GM12878 (cell line): Measurements from ENCODE around the gene ARHGEF26. TPM values are rescaled to one million over a fixed set of nuclear protein-coding genes. Genes with fewer than 3 reads are reported as not detected.

Experiments used
- ATAC-seq: fragments of 200-7000 bp; cut with Tn5 transposase; 3 replicates; pipeline ENCODE4 v1.9.1; 2020; ENCODE audit warnings: mild to moderate bottlenecking, moderate library complexity
- BruUV-seq: library from RNA; stranded (reverse); fragments of 400-500 nt; replicated peaks from 2 replicates; lab custom pipeline; 2021; lab: Mats Ljungman, UMichigan
- CTCF ChIA-PET: fragments of 300-600 bp; sonication (Branson Sonifier 250); formaldehyde crosslinking; extraction: SDS; loops from one replicate; lab custom pipeline; 2021; ENCODE audit warnings: inconsistent platforms; lab: Yijun Ruan, JAX
- POLR2A ChIA-PET: fragments of 350-600 bp; formaldehyde crosslinking; extraction: SDS; loops from one replicate; lab custom pipeline; 2021; ENCODE audit warnings: inconsistent platforms; lab: Charles Lee
- RAD21 ChIA-PET: fragments of 300-600 bp; sonication (Branson Sonifier 250); formaldehyde crosslinking; loops from one replicate; lab custom pipeline; 2023; ENCODE audit warnings: antibody characterized with exemption; ENCODE audit not compliant: unreplicated experiment; lab: Charles Lee
- SMC1A ChIA-PET: fragments of 300-600 bp; sonication (Branson Sonifier 250); formaldehyde crosslinking; loops from one replicate; lab custom pipeline; 2023; ENCODE audit not compliant: unreplicated experiment, uncharacterized antibody; lab: Charles Lee
- DNase-seq: peaks from one replicate; pipeline ENCODE4 v3.0.0-alpha.2; 2011; ENCODE audit warnings: low read depth, low spot score
- FAIRE-seq: peaks from 3 replicates; lab custom pipeline; 2011; peaks lifted over from hg19 to GRCh38; lab: Jason Lieb, UNC
- H2AFZ ChIP-seq: 2 replicates; pipeline ENCODE4 v1.6.0; 2011; ENCODE audit warnings: low read depth, low read length, control low read depth; ENCODE audit not compliant: control insufficient read depth
- H3K27ac ChIP-seq: 2 replicates; pipeline ENCODE4 v1.5.1; 2011; ENCODE audit warnings: control low read depth; ENCODE audit not compliant: control insufficient read depth, insufficient read depth
- H3K27me3 ChIP-seq, 2 experiments: replicated peaks in 1 of 2; 2 replicates each; pipeline versions ENCODE4 v1.6.0 to v1.6.1; 2011; ENCODE audit warnings: low read length in 1 of 2; ENCODE audit not compliant: control insufficient read depth in 2 of 2, insufficient read depth in 2 of 2
- H3K36me3 ChIP-seq, 2 experiments: 2 replicates each; pipeline ENCODE4 v1.5.1; 2011; ENCODE audit warnings: low read length in 1 of 2; ENCODE audit not compliant: control insufficient read depth in 2 of 2, insufficient read depth in 2 of 2
- H3K4me1 ChIP-seq: 2 replicates; pipeline ENCODE4 v1.6.1; 2011; ENCODE audit warnings: mild to moderate bottlenecking, low read length, moderate library complexity, mixed read lengths; ENCODE audit not compliant: control insufficient read depth, insufficient read depth
- H3K4me2 ChIP-seq: 2 replicates; pipeline ENCODE4 v1.6.0; 2011; ENCODE audit warnings: control low read depth; ENCODE audit not compliant: control insufficient read depth, insufficient read depth
- H3K4me3 ChIP-seq: fragments of 200-600 bp; sonication (generic); 2 replicates; pipeline ENCODE4 v1.5.1; 2016
- H3K79me2 ChIP-seq: 2 replicates; pipeline ENCODE4 v1.6.0; 2011; ENCODE audit warnings: low read length; ENCODE audit not compliant: control insufficient read depth, insufficient read depth
- H3K9ac ChIP-seq: 2 replicates; pipeline ENCODE4 v1.8.0; 2011; ENCODE audit warnings: low read length, control low read depth, mixed read lengths; ENCODE audit not compliant: control insufficient read depth, insufficient read depth
- H3K9me3 ChIP-seq: replicated peaks from 3 replicates; pipeline ENCODE4 v1.5.1; 2011; ENCODE audit warnings: mild to moderate bottlenecking, low read length; ENCODE audit not compliant: control insufficient read depth, insufficient read depth
- H4K20me1 ChIP-seq: 2 replicates; pipeline ENCODE4 v1.6.0; 2011; ENCODE audit not compliant: control insufficient read depth, insufficient read depth
- BRCA1 ChIP-seq: IDR thresholded peaks from 2 replicates; pipeline ENCODE4 v1.6.1; 2011; ENCODE audit warnings: low read depth, low read length, improper control_type of control experiment
- CBX3 ChIP-seq: fragments of 200-600 bp; sonication (generic); IDR thresholded peaks from 2 replicates; pipeline ENCODE4 v1.6.1; 2016; ENCODE audit warnings: low read depth, borderline replicate concordance
- GATAD2B ChIP-seq: fragments of 450-650 bp; conservative IDR thresholded peaks from 2 replicates; pipeline ENCODE4 v1.6.1; 2017; ENCODE audit warnings: low read depth, mild to moderate bottlenecking, moderate library complexity
- MYB ChIP-seq: fragments of 150-350 bp; IDR thresholded peaks from 2 replicates; pipeline ENCODE4 v1.6.1; 2014; ENCODE audit warnings: mild to moderate bottlenecking, low read depth, low read length, borderline replicate concordance
- NFIC ChIP-seq: IDR thresholded peaks from 2 replicates; pipeline ENCODE4 v1.6.1; 2012; ENCODE audit warnings: low read depth, mild to moderate bottlenecking, inconsistent platforms, low read length, moderate library complexity
- NR2F1 ChIP-seq: fragments of 450-650 bp; conservative IDR thresholded peaks from 2 replicates; pipeline ENCODE4 v1.6.1; 2017; ENCODE audit warnings: mild to moderate bottlenecking
- SMAD1 ChIP-seq: fragments of 450-650 bp; IDR thresholded peaks from 2 replicates; pipeline ENCODE4 v1.6.1; 2018; ENCODE audit warnings: mild to moderate bottlenecking, low read depth; ENCODE audit not compliant: partially characterized antibody
- STAT3 ChIP-seq: IDR thresholded peaks from 2 replicates; pipeline ENCODE4 v1.6.1; 2011; ENCODE audit warnings: low read depth, low read length, improper control_type of control experiment
- SUPT20H ChIP-seq: IDR thresholded peaks from 2 replicates; pipeline ENCODE4 v1.6.1; 2011; ENCODE audit warnings: low read depth, mild to moderate bottlenecking, low read length, moderate library complexity, borderline replicate concordance; ENCODE audit not compliant: control insufficient read depth
- YBX1 ChIP-seq: fragments of 450-650 bp; IDR thresholded peaks from 2 replicates; pipeline ENCODE4 v1.6.1; 2016; ENCODE audit warnings: antibody characterized with exemption
- ZNF384 ChIP-seq: IDR thresholded peaks from 2 replicates; pipeline ENCODE4 v1.6.1; 2012; ENCODE audit warnings: low read depth, mild to moderate bottlenecking, low read length, improper control_type of control experiment, borderline replicate concordance
- WGBS: methylation state at CpG from one replicate; pipeline ENCODE4 v1.1.6; 2016; ENCODE audit warnings: low lambda C conversion rate; ENCODE audit not compliant: insufficient replicate concordance, insufficient coverage; ENCODE audit errors: missing lambda C conversion rate; 5-methylcytosine and 5-hydroxymethylcytosine counted together
- in situ Hi-C: fragments of 300-500 bp; cut with MboI; formaldehyde crosslinking; loops from 9 replicates; pipeline ENCODE4 v1.14.3; 2018; ENCODE audit warnings: mixed read lengths
- intact Hi-C: fragments of 100-400 bp; cut with micrococcal nuclease; formaldehyde crosslinking; loops from one replicate; pipeline ENCODE4 v1.14.2; 2022; ENCODE audit not compliant: unreplicated experiment
- polyA plus RNA-seq, 11 experiments: library from polyadenylated mRNA; depleted of rRNA in 4 of 11; unstranded in 6 of 11; stranded (reverse) in 5 of 11; fragments of >200 nt; fragmentation: Nextera tagmentation in 4 of 11; fragmentation: Illumina TruSeq in 1 of 11; extraction: Ambion mirVana in 4 of 11; extraction: Trizol in 1 of 11; gene quantifications; 1 replicate in 1 of 11; 2 replicates in 10 of 11; pipeline versions ENCODE4 v1.2.1 to v1.2.3, GENCODE V29; 2011 to 2016; ENCODE audit warnings: inconsistent platforms in 2 of 11, missing spikeins in 2 of 11, low read depth in 1 of 11
- total RNA-seq, 4 experiments: library from RNA; depleted of rRNA in 3 of 4; stranded (reverse); fragments of >200 nt in 3 of 4; fragmentation: Illumina TruSeq in 1 of 4; extraction: Trizol in 1 of 4; gene quantifications; 2 replicates each; pipeline versions ENCODE4 v1.2.1 to v1.2.3, GENCODE V29; 2013 to 2021
- TF ChIP-seq, protein P1 (sequence below): fragments of 450-650 bp; formaldehyde crosslinking; IDR thresholded peaks from 2 replicates; pipeline ENCODE4 v1.4.0; 2022; ENCODE audit warnings: mild to moderate bottlenecking, moderate library complexity
- TF ChIP-seq, protein P2 (sequence below): fragments of 450-650 bp; IDR thresholded peaks from 2 replicates; pipeline ENCODE4 v1.6.1; 2017; ENCODE audit warnings: mild to moderate bottlenecking
- TF ChIP-seq, protein P3 (sequence below): fragments of 450-650 bp; IDR thresholded peaks from 2 replicates; pipeline ENCODE4 v1.6.1; 2017; ENCODE audit warnings: mild to moderate bottlenecking, moderate library complexity

Gene ARHGEF26
- total and polyA plus RNA-seq, 10 of the 15 experiments (the other 5 are each of a cell fraction or from before 2014, with no cell fraction given): 0.02 to 0.47 (median 0.05) TPM; not detected in 1

DNA sequence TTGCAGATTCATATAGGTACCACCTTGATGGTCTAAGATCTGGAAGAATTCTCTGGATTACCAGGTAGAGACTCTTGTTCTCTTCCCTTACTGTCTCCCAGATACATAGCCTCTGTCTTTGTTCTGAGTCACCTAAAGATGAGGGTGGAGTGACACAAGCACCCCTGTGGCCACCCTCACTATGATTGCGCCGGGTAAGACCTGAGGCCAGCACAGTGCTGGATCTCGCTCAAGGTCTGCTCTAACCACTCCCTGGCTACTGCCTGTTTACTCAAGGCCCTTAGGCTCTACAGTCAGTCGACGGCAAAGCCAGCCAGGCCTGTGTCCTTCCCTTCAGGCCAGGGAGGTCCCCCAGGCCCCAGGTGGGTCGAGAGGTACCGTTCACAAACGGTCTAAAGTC, 88.3 kb downstream of the ARHGEF26 start (continued):
- TF ChIP-seq BRCA1: no peak

DNA sequence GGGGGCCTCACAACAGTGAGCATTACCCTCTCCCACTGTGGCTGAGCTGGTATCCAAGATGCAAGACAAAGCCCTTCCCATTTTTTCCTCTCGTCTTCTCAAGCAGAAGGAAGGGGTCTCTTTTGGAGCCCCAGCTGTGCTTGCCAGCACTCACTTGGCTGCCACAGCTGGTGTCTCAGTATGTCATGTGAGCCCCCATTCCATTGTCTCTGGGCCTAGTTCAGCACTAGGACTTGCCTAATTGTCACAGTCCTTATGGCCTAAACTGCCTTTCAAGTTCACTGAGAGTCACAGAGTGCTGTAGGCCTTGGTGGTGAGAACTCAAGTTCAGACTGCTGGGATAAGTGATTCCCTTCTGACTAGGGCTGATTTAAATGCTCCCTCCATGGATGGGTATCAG, 89.8 kb downstream of the ARHGEF26 start:
- H4K20me1 ChIP-seq: no peaks in the 10 kb centered on the region
- TF ChIP-seq NFIC (no peak), ZNF384 (no peak), YBX1 (no peak), SMAD1 (no peak), GATAD2B (no peak), SUPT20H (no peak), CBX3 (no peak), NR2F1 (no peak), MYB (no peak), STAT3 (no peak)
- TF ChIP-seq, protein P1, sequence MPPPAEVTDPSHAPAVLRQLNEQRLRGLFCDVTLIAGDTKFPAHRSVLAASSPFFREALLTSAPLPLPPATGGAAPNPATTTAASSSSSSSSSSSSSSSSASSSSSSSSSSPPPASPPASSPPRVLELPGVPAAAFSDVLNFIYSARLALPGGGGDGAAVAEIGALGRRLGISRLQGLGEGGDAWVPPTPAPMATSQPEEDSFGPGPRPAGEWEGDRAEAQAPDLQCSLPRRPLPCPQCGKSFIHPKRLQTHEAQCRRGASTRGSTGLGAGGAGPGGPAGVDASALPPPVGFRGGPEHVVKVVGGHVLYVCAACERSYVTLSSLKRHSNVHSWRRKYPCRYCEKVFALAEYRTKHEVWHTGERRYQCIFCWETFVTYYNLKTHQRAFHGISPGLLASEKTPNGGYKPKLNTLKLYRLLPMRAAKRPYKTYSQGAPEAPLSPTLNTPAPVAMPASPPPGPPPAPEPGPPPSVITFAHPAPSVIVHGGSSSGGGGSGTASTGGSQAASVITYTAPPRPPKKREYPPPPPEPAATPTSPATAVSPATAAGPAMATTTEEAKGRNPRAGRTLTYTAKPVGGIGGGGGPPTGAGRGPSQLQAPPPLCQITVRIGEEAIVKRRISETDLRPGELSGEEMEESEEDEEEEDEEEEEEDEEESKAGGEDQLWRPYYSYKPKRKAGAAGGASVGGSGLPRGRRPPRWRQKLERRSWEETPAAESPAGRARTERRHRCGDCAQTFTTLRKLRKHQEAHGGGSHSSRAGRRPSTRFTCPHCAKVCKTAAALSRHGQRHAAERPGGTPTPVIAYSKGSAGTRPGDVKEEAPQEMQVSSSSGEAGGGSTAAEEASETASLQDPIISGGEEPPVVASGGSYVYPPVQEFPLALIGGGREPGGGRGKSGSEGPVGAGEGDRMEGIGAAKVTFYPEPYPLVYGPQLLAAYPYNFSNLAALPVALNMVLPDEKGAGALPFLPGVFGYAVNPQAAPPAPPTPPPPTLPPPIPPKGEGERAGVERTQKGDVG (CRISPR knock-in tag): no peak
- TF ChIP-seq, protein P2, sequence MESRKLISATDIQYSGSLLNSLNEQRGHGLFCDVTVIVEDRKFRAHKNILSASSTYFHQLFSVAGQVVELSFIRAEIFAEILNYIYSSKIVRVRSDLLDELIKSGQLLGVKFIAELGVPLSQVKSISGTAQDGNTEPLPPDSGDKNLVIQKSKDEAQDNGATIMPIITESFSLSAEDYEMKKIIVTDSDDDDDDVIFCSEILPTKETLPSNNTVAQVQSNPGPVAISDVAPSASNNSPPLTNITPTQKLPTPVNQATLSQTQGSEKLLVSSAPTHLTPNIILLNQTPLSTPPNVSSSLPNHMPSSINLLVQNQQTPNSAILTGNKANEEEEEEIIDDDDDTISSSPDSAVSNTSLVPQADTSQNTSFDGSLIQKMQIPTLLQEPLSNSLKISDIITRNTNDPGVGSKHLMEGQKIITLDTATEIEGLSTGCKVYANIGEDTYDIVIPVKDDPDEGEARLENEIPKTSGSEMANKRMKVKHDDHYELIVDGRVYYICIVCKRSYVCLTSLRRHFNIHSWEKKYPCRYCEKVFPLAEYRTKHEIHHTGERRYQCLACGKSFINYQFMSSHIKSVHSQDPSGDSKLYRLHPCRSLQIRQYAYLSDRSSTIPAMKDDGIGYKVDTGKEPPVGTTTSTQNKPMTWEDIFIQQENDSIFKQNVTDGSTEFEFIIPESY: no peak
- TF ChIP-seq, protein P3, sequence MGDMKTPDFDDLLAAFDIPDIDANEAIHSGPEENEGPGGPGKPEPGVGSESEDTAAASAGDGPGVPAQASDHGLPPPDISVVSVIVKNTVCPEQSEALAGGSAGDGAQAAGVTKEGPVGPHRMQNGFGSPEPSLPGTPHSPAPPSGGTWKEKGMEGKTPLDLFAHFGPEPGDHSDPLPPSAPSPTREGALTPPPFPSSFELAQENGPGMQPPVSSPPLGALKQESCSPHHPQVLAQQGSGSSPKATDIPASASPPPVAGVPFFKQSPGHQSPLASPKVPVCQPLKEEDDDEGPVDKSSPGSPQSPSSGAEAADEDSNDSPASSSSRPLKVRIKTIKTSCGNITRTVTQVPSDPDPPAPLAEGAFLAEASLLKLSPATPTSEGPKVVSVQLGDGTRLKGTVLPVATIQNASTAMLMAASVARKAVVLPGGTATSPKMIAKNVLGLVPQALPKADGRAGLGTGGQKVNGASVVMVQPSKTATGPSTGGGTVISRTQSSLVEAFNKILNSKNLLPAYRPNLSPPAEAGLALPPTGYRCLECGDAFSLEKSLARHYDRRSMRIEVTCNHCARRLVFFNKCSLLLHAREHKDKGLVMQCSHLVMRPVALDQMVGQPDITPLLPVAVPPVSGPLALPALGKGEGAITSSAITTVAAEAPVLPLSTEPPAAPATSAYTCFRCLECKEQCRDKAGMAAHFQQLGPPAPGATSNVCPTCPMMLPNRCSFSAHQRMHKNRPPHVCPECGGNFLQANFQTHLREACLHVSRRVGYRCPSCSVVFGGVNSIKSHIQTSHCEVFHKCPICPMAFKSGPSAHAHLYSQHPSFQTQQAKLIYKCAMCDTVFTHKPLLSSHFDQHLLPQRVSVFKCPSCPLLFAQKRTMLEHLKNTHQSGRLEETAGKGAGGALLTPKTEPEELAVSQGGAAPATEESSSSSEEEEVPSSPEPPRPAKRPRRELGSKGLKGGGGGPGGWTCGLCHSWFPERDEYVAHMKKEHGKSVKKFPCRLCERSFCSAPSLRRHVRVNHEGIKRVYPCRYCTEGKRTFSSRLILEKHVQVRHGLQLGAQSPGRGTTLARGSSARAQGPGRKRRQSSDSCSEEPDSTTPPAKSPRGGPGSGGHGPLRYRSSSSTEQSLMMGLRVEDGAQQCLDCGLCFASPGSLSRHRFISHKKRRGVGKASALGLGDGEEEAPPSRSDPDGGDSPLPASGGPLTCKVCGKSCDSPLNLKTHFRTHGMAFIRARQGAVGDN: no peak
- H3K4me3 ChIP-seq: no peak overlapping the region
- H3K9me3 ChIP-seq: no peaks in the 10 kb centered on the region
- in situ Hi-C loops: no loop called here
- no peaks in the 10 kb centered on the region for H3K79me2 ChIP-seq
- intact Hi-C loops: no loop called here
- FAIRE-seq: no peak
- ChIA-PET RAD21 (no interaction called here), POLR2A (no interaction called here), CTCF (no interaction called here), SMC1A (no interaction called here)
- no peak overlapping the region for H2AFZ ChIP-seq
- no peaks in the 10 kb centered on the region for H3K4me1 ChIP-seq
- H3K27ac ChIP-seq: no peak overlapping the region
- DNase-seq: no peak
- peaks cover 0 to 1% of the 10 kb centered on the region in 2 experiments; a peak in 1 of 4 replicates for H3K27me3 ChIP-seq
- no peak for ATAC-seq
- 0% methylated on average over 1 of the region's 1 CpG for WGBS
- no peaks in the 10 kb centered on the region for H3K36me3 ChIP-seq
- BruUV-seq: no TSS peak
- H3K9ac ChIP-seq: no peak overlapping the region
- H3K4me2 ChIP-seq: no peak overlapping the region
